ENCODE results near the gene ZG16B.

DNA sequence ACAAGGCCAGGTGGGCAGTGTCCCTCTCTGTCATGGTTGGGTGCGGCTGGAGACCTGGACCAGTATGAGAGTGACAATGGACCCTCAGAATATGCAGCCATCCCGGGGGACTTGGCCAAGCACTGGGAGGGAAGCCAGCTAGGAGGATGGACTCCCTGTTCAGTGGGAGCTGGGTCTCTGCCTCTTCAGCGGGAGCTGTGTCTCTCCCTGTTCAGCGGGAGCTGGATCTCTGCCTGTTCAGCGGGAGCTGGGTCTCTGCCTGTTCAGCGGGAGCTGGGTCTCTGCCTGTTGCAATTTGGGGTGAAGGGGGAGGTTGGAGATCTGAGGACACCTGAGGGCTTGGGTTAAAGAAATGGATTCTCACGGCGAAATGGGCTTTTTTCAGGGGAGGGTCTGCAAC lies 38.9 kb upstream of the ZG16B start:
- TF ChIP-seq FOXM1 (IDR thresholded peaks at IDR 0.05; ENCODE audit: borderline replicate concordance) (no peak), FOXK2 (IDR thresholded peaks at IDR 0.05) (no peak)

Measured in HEK293T (cell line).